ENCODE results near the gene SPRYD3. TPM values are rescaled to one million over a fixed set of nuclear protein-coding genes. Genes with fewer than 3 reads are reported as not detected.

SPRYD3 gene
- total RNA-seq, 4 donors from 2014 or later, result 79.7 to 125 (median 99.1) TPM

DNA sequence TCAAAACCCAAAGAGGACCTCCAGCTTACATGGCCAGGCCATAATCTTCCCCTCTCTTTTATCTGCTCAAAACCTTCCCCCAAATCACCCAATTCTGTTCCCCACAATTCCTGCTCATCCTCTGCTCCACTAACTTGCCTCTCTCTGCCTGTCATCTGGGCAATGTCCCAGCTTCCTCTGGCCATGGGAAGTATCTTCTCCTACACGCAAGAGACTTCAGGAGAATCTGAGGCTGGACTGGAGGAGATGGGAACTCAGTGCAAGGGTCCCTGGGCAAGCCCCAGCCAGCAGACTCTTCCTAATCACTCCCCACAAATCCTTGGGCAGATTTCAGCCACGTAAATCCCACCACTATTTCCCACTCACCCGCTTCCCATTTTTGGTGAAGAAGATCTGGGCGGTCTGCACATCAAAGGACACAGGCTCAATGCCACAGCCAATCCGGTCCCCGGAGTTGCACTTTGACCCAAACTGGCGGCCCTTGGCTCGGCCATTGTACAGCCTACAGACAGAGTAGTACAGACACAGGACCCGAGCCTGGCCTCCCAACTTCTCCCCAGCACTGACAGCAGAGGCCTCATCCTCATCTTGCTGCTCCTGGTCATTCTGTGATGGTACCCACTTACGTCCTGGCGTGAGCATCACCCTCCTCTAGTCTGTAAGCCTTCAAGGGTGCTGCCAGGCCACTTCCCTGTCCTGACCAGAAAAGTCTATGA, 4.7 kb downstream of the SPRYD3 start:
- DNase-seq (ENCODE audit: extremely low spot score), result no peak
- peaks cover 25 to 47% (median 32%) of the 10 kb centered on the region in 4 donors for H3K36me3 ChIP-seq
- no peaks in the 10 kb centered on the region for H3K9me3 ChIP-seq
- TF ChIP-seq POLR2AphosphoS5 (IDR thresholded peaks at IDR 0.05) (no peak), POLR2A (IDR thresholded peaks at IDR 0.05; ENCODE audit: low read depth) (no peak), EP300 (IDR thresholded peaks at IDR 0.05) (no peak)
- TF ChIP-seq, protein P1, sequence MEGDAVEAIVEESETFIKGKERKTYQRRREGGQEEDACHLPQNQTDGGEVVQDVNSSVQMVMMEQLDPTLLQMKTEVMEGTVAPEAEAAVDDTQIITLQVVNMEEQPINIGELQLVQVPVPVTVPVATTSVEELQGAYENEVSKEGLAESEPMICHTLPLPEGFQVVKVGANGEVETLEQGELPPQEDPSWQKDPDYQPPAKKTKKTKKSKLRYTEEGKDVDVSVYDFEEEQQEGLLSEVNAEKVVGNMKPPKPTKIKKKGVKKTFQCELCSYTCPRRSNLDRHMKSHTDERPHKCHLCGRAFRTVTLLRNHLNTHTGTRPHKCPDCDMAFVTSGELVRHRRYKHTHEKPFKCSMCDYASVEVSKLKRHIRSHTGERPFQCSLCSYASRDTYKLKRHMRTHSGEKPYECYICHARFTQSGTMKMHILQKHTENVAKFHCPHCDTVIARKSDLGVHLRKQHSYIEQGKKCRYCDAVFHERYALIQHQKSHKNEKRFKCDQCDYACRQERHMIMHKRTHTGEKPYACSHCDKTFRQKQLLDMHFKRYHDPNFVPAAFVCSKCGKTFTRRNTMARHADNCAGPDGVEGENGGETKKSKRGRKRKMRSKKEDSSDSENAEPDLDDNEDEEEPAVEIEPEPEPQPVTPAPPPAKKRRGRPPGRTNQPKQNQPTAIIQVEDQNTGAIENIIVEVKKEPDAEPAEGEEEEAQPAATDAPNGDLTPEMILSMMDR (IDR thresholded peaks at IDR 0.05), result no peak
- peaks cover 64 to 96% (median 94%) of the 10 kb centered on the region in 4 donors for H3K4me1 ChIP-seq
- WGBS, result 88% methylated on average over 10 of the region's 11 CpGs
- peak overlapping the region; percentile 83 to 95 (median 90) for H3K27ac ChIP-seq (replicated peaks in 1 of 4)
- intact Hi-C loops (cut with DNase I), result loop anchor here (10.0 kb wide), 1 partner anchor 80 kb away; no protein-coding TSS in a partner anchor
- H3K4me3 ChIP-seq, result peak overlapping the region in 2 of 4 donors; percentile 2 to 11
- H3K27me3 ChIP-seq, result no peaks in the 10 kb centered on the region

DNA sequence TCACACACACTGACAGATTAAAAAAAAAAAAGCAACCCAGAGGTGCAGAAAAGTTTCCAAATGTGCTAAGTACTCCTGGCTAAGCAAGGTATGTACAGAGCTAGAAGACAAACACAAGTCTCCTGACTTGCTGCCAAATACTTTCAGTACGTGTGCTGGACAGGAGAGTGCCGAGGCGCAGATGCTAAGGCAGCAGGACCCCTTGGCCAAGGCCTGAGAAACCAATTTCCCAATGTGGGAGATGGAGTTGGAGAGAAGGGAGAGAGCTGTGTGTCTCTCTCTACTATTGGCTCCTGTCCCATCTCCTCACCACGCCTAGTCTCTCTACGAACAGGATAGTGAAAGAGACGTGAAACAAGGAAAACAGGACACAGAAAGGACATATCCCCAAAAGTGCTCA, 5.3 kb downstream of the SPRYD3 start:
- Histone ChIP-seq H3K36me3 (peaks cover 25 to 47% (median 35%) of the 10 kb centered on the region in 4 donors), H3K27me3 (no peaks in the 10 kb centered on the region), H3K4me3 (peak overlapping the region in 2 of 4 donors; percentile 2 to 11), H3K4me1 (peaks cover 70 to 100% (median 100%) of the 10 kb centered on the region in 4 donors), H3K27ac (replicated peaks in 1 of 4) (peak overlapping the region; percentile 83 to 95 (median 90)), H3K9me3 (no peaks in the 10 kb centered on the region)
- TF ChIP-seq POLR2AphosphoS5 (IDR thresholded peaks at IDR 0.05), result peak; percentile 52 to 65
- TF ChIP-seq POLR2A (IDR thresholded peaks at IDR 0.05; ENCODE audit: low read depth), result no peak
- 45% methylated on average over 6 of the region's 6 CpGs for WGBS
- intact Hi-C loops (cut with DNase I), result loop anchor here (10.0 kb wide), 1 partner anchor 81 kb away; no protein-coding TSS in a partner anchor
- peak; percentile 91 for DNase-seq (ENCODE audit: extremely low spot score)

DNA sequence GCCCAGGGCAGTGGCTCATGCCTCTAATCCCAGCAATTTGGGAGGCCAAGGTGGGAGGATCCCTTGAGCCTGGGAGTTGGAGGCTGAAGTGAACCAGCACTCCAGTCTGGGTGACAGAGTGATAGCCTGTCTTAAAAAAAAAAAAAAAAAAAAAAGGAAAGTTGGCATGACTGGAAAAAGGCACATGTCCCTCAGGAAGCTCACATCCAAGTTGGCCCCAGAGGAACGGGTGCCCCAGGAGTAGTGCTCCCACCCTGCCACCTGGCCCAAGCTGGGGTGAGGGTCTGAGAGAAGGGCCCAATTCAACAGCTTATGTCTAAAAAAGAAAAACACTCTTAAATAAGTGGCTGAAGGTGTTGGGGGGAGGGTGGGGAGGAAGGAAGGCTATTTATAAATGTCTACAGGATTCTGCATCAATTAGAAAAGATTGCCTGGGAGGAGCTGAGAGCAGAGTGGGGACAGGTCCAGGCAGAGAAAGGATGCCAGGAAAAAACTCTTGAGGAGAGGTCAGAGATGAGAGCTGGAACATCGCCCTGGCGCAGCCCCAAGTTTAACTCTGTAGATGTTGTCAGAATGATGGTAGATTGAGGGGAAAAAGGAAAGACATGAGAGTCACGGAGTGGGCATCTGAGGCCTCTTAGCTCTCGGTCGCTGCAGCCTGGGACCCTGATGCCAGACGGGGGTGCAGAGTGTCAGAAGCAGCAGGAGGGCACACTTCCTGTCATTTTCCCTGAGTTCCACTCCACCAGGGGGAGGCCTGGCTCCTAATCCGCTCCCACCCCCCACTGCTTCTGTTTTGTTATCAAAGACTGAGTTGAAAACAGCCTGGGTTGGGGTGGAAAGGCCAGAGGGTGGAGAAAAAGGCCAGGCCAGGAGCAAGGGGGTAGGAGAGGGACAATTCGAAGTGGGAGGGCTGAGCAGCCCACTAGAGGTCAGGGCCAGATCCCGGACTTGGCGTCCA, 7.3 kb downstream of the SPRYD3 start:
- intact Hi-C loops (cut with DNase I), result loop anchor here (10.0 kb wide), 1 partner anchor 83 kb away; no protein-coding TSS in a partner anchor
- 22% methylated on average over 11 of the region's 11 CpGs for WGBS
- Histone ChIP-seq H3K4me3 (peak overlapping the region; percentile 1 to 34 (median 13)), H3K27me3 (no peaks in the 10 kb centered on the region), H3K27ac (replicated peaks in 1 of 4) (peak overlapping the region; percentile 83 to 95 (median 90)), H3K9me3 (no peaks in the 10 kb centered on the region), H3K36me3 (peaks cover 25 to 60% (median 41%) of the 10 kb centered on the region in 4 donors), H3K4me1 (peaks cover 67 to 100% (median 99%) of the 10 kb centered on the region in 4 donors)
- peak; percentile 96 for DNase-seq (ENCODE audit: extremely low spot score)
- TF ChIP-seq, protein P1 (IDR thresholded peaks at IDR 0.05), result peak in 1 of 3 experiments; percentile 7
- no peak for TF ChIP-seq EP300 (IDR thresholded peaks at IDR 0.05)
- no peak for TF ChIP-seq POLR2A (IDR thresholded peaks at IDR 0.05; ENCODE audit: low read depth)
- TF ChIP-seq POLR2AphosphoS5 (IDR thresholded peaks at IDR 0.05), result peak; percentile 56 to 65

DNA sequence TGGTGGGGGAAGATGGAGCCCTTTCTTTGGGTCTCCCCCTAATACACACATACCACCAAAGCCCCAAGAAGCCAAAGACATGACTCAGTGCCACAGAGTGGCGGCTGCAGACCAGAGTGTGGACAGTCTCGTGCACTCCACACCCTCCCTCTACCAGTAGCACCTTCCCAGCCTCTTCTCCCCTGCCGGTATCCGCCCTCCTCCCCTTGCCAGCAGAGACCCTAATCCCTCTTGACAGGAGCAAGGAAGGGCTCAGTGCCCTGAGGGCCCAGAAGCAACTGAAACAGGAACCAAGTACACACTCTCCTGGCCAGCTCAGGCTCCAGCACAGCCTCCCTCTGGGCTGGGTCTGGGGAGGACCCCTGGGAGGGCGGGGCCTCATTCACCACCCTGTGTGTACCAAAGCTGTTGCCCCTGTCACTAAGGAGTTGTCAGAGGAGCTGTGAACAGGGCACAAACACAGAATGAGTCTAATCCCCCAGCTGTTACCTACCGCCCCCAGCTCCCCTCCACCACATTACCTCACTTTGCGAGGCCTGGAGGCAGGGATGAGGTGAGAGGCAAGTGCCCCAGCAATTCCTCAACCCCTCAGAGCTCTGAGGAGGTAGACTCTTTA, 8.2 kb downstream of the SPRYD3 start:
- 56% methylated on average over 7 of the region's 7 CpGs for WGBS
- DNase-seq (ENCODE audit: extremely low spot score), result no peak

More for the DNA sequence above, 8.2 kb downstream of the SPRYD3 start:
- H3K27me3 ChIP-seq, result no peaks in the 10 kb centered on the region
- H3K4me3 ChIP-seq, result no peak overlapping the region
- H3K27ac ChIP-seq (replicated peaks in 1 of 4), result peak overlapping the region; percentile 83 to 95 (median 90)
- intact Hi-C loops (cut with DNase I), result loop anchor here (10.0 kb wide), 1 partner anchor 84 kb away; no protein-coding TSS in a partner anchor
- H3K36me3 ChIP-seq, result peaks cover 17 to 60% (median 40%) of the 10 kb centered on the region in 4 donors
- H3K9me3 ChIP-seq, result no peaks in the 10 kb centered on the region
- TF ChIP-seq, protein P1 (IDR thresholded peaks at IDR 0.05), result no peak
- no peak for TF ChIP-seq POLR2AphosphoS5 (IDR thresholded peaks at IDR 0.05)
- TF ChIP-seq POLR2A (IDR thresholded peaks at IDR 0.05; ENCODE audit: low read depth), result no peak
- TF ChIP-seq EP300 (IDR thresholded peaks at IDR 0.05), result no peak
- H3K4me1 ChIP-seq, result peaks cover 75 to 100% (median 99%) of the 10 kb centered on the region in 4 donors

Data from esophagus muscularis mucosa (tissue), 4 donors.